GM19238 (cell line): ENCODE data around the gene HOXD9.

Experiments
- DNase-seq: peaks from one replicate; pipeline ENCODE4 v3.0.0; 2011; ENCODE audit warnings: low spot score; ENCODE audit not compliant: insufficient read length

The HOXD9 gene

GRCh38 chr2:176152350-176153181 lies 30.0 kb downstream of the HOXD9 start:
- DNase-seq: no peak

- no peak for DNase-seq
Measured at GRCh38 chr2:176154576-176155252, 32.2 kb downstream of the HOXD9 start.

DNA sequence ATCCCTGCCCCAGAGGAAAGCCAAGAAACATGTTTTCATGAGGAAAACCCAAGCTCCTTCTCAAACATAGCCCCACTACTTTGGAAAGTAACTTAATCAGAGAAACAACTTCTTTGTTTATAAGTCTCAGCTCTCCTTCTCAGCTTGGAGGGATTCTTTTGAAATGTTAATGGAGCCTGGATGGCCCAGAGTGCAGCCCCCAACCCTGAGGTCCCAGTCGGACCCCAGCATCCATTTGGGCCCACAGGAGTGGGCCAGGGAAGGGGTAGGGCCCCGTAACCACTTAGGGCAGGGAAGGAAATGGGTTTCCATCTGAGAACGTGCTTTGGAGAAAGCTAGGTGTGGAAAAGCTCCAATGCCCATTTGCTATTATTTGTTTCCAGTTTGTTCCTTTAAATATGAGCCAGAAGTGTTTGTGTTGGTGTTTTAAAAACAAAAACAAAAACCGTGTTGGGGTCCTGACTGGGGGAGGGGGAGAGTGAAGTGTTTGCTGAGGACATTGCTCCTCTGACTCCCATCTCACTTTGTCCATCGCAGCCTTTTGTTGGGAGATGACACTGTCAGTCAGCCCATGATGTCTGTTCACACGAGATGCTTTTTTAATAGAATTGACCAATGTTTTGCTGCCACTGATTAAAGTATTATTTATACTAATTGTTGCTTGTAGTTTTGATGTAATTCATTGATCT lies 33.0 kb downstream of the HOXD9 start:
- DNase-seq: no peak

DNA sequence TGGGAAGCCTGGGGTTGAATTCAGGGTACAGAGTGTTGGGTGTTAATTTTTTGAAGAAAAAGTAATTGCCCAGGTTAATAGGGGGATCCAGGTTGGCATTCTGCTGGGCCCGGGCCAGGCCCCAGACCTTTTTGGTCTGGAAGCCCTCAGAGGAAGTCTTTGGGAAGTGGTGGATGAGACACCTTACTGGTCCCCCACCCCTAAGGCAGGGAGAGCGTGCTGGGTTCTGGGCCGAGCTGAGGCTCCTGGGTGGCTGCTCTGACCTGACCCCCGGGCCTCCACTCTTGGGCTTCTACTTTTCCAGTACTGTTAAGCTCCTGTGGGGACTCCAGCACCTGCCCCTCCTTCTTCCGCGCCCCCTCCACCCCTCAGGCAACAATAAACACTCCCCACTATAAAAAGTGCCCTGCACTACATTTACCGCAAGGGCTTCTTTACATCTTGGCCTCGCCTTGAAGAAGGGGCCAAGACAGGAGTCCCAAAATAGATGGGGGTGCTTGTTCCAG lies 33.8 kb downstream of the HOXD9 start:
- DNase-seq: no peak

DNA sequence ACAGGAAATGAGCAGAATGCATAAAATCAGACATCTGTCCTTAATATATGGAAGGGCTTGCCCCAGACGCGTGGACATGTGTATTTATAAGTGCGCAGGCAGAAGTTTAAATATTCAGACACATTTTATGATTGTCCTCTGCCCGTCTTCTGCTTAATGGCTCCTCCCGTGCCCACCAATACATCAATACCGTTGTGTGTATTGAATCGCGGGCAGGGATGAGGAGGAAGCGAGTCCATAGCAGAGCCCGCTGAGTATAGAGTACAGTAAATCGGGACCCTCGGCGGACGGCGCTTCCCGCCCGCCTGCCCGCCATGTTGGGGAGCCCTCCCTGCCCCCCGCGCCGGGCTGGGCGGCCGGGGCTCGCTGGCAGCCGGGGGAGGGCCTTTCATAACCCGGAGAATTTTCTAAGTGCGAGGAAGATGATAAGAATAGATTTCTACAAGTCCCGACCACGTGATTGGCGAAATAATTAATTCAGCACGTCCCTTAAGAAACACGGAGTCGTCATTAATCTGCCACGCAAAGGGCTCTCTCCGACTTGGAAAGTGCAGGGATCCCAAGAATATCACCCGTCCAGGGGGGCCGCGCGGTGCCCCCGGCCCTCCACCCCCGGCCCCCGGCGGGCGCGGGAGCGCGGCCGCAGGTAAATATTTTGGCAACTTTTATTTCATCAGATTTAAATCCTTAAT lies 34.4 kb downstream of the HOXD9 start, which contains the start of gene HOXD3:
Gene HOXD3 (plus strand): TSS at position 501 of the 692 bp plus-strand sequence. CDS start 11,808 bp downstream, outside the sequence.
- DNase-seq: no peak

- no peak for DNase-seq
Measured at GRCh38 chr2:176157499-176158185, 35.1 kb downstream of the HOXD9 start.

- no peak for DNase-seq
Measured at GRCh38 chr2:176158186-176158591, 35.7 kb downstream of the HOXD9 start.

- DNase-seq: no peak
Measured at GRCh38 chr2:176158855-176159662, 36.5 kb downstream of the HOXD9 start.

- DNase-seq: no peak
Measured at GRCh38 chr2:176159663-176160250, 37.2 kb downstream of the HOXD9 start.

DNA sequence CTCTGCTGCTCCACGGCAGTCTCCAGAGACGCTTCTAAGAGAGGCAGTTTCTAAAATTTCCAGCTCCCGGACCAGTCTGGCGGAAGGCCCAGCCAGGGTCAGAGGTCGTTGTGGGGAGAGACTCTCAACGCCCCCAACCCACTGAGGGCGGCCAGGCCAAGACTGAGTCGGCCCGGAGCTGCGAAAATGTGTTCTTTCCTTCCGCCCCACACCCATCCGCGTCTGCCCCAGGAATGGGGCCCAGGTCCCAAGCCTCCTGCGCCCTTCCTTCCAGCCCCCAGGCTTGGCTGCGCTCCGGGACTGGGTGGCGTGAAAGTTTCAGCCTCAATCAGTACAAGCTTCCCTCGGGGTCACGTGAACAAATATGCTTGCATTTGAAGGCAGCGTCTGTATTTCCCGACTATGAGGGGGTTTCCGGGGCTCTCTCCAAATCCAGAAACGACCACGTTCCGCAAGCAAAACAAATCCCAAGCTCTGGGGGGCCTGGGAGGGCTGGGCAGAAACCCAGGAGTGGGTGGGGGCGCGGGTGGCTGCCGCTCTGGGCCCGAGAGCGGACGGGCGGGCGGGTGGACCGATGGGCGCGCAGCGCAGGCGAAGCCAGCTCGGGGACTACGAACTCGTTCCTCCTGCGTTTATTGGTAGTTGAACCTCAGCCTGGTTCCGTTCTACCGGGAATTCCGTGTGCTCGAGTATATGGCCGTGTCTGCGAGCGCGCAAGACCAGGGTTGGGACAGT lies 37.9 kb downstream of the HOXD9 start:
- DNase-seq: no peak

GRCh38 chr2:176160986-176161824 lies 38.7 kb downstream of the HOXD9 start:
- DNase-seq: no peak

DNA sequence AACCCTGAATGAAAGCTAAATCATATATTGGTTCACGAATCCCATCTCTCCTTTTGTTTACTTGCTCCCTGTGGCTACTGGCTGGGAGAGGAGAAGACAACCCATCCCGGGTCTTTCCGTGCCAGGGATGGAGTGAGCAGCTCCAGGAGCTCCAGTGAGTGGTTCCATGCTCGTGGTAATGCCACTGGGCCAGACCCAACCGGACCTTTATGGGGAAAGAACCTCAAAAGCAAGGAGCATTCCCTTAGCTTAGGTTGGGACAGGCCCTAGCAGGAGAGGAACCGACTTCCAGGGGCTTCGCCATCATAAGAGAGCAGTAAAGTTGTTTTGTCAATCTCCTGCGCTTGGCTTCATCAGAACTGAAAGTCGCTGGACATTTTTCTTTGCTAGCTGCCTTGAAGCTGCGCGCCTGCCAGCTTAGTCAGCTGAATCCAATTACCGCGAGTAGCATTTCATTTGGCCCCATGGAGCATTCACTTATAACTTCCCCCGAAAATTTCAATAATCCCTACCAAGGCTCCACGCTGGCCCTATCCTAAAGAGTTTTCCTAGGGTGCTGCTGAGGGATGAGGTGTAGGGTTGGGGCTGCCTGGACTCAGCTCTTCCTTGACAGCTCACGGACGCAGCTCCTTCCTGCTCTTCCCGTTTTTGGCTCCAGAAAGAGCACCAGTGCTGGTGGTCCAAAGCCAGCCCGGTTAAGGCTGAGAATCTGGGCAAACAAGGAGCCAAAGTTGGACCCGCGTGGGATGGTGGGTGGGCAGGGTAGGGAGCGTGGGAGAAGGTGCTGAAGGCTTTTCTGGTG lies 39.5 kb downstream of the HOXD9 start:
- no peak for DNase-seq

DNA sequence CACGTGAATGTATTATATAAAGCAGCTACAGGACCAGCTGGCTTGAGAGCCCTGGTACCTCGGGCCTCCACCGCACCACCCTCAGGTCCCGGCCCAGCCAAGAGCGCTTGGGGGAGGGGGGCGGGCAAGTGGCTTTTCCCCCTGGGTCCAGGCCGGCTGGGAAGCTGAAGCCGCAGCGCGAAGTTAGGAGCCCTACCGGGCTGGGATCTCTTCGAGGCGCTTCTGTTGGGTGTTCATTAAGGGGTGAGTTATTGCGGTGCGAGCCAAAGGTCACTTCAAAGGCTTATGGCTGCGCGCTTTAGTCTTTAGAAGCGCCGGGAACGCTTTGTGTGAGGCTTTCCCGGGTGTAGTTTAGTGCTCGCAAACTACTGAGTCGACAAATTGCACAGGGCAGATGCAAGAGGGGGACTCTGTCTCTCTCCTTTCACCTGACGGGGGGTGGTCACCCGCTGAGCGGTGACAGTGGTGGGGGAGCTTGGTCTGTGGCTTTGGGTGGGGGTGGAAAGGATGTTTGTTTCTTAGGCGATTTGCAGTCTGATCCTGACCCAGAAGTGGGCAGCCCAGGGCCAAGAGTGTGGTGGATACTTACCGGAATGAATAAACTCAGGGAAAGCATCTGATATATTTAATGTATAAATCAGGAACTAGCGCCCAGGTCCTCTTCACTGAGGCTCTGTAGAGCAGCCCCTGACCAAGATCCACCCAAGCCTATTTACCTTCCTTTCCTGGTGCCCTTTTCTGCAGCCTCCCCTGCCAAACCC lies 40.6 kb downstream of the HOXD9 start:
- DNase-seq: no peak

DNA sequence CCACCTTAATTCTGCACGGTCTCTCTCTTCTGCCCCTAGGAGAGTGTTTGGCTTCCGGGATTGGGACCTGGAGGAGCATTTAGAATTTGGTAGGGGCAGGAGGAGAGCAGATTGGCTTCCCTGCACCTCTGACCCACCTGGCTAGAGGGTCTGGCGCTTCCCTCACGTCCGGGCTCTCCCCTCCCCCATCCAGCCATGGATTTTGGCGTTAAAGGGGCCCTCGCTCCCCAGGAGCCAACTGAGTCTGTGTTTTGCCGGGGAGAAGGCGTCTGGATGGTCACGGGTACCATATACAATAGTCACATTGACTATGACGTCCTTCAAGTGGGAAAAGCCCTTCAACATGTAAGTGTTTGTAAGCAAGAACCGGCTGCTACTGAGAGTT lies 41.1 kb downstream of the HOXD9 start:
- DNase-seq: no peak

DNA sequence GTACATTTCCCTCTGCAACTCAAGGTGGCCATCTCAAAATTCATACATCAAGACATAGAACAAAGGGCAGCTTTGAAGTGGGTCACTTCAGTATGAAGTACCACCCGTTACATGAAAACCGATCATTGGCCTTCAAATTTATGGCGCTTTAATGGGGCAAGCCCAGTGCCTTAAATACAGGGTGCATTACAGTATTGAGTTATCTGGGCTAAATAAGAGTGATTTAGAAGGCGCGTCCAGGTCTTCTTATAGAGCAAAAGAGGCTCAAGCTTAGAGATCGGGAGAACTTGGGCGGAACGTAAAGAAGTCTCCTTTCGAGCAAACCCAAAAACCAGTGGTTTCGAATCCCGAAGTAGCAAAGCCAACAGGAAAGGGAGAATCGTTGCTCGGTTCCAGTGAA lies 41.7 kb downstream of the HOXD9 start:
- no peak for DNase-seq

DNA sequence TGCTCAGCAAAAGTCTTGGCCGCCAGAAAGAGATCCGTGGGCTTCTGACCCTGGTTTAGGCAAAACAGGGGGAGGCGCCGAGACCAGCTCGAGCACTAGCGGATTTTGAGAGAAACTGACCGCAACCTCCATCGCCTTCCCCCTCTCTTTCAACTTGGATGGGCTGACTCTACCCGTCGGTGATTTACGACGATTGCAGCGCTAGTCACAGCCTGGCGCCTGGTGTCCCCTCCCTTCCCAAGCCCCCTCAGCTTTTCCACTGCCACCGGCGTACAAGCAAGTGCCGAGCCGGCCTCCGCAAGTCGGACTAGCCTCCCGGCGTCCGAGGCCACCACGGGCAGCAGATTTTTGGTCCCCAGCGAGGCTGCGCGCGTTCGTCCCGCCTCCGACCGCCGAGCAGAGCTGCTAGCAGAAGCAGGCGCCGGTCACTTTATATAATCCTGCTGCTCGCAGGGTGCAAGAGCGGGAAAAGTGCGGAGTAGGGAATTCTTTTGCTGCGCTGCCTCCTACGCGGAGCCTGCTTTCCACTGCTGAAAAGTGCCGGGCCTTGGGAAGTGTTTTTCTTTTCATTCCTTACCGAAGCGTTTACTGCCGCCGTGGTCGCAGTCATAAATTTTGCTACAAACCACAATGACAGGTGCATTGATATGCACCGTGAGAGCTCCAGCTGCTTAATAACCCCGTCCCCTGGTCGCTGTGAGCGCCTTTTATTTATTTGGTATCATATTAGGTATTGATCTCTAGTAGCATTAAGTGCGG lies 42.3 kb downstream of the HOXD9 start:
- DNase-seq: no peak
